DMS79 treated with DMSO at 0.1 percent for 48 hours (cell line): Measurements from ENCODE around the gene AAK1.
"Not testable (repeated sequence)": the region's sequence is repeated elsewhere in the genome, so short reads cannot be mapped to it uniquely, and the experiment has no call there.

Experiments
- DNase-seq: peaks from one replicate; lab custom pipeline; 2025; lab: John Stamatoyannopoulos, UW

The AAK1 gene

GRCh38 chr2:69600425-69600824, 43.1 kb downstream of the AAK1 start:
- no peak for DNase-seq

GRCh38 chr2:69597843-69598610, 45.5 kb downstream of the AAK1 start:
- DNase-seq = no peak

- DNase-seq = no peak
These were observed 46.4 kb downstream of the AAK1 start for GRCh38 chr2:69597105-69597504.

- no peak for DNase-seq
These were observed 49.2 kb downstream of the AAK1 start for GRCh38 chr2:69594341-69594740.

GRCh38 chr2:69592511-69592910, 51.0 kb downstream of the AAK1 start:
- DNase-seq = no peak

- no peak for DNase-seq
These were observed 53.4 kb downstream of the AAK1 start for GRCh38 chr2:69589973-69590652.

GRCh38 chr2:69588945-69589344, 54.6 kb downstream of the AAK1 start:
- DNase-seq = no peak

- DNase-seq = no peak
These were observed 55.1 kb downstream of the AAK1 start for GRCh38 chr2:69588403-69588802.

GRCh38 chr2:69585855-69586555, 57.5 kb downstream of the AAK1 start:
- DNase-seq = peak; percentile 43

- DNase-seq = no peak
These were observed 59.2 kb downstream of the AAK1 start for GRCh38 chr2:69584127-69584889.

GRCh38 chr2:69583321-69583833, 60.2 kb downstream of the AAK1 start:
- no peak for DNase-seq

GRCh38 chr2:69582582-69583176, 60.9 kb downstream of the AAK1 start:
- no peak for DNase-seq

GRCh38 chr2:69581774-69582581, 61.6 kb downstream of the AAK1 start:
- no peak for DNase-seq

GRCh38 chr2:69580486-69580885, 63.1 kb downstream of the AAK1 start:
- DNase-seq = no peak

- DNase-seq = no peak
These were observed 64.0 kb downstream of the AAK1 start for GRCh38 chr2:69579536-69579935.

GRCh38 chr2:69578198-69578540, 65.4 kb downstream of the AAK1 start:
- DNase-seq = no peak

- no peak for DNase-seq
These were observed 65.9 kb downstream of the AAK1 start for GRCh38 chr2:69577467-69578197.

- DNase-seq = no peak
These were observed 66.7 kb downstream of the AAK1 start for GRCh38 chr2:69576880-69577279.

- no peak for DNase-seq
These were observed 67.6 kb downstream of the AAK1 start for GRCh38 chr2:69575926-69576325.

- not testable (repeated sequence) for DNase-seq
These were observed 68.2 kb downstream of the AAK1 start for GRCh38 chr2:69575371-69575770.
